Measurements from ENCODE around the gene ENO4.

ENO4 gene

GRCh38 chr10:116919164-116919563 is 69.9 kb downstream of the ENO4 start:
- no peak for DNase-seq

GRCh38 chr10:116919706-116920105 is 70.4 kb downstream of the ENO4 start:
- no peak for DNase-seq

GRCh38 chr10:116925056-116925455 is 75.8 kb downstream of the ENO4 start:
- no peak for DNase-seq

- DNase-seq, result no peak
Measured at GRCh38 chr10:116926426-116926825, 77.1 kb downstream of the ENO4 start.

- DNase-seq, result no peak
Measured at GRCh38 chr10:116931806-116932205, 82.5 kb downstream of the ENO4 start.
